ENCODE measurements around the gene BPIFA2.

DNA sequence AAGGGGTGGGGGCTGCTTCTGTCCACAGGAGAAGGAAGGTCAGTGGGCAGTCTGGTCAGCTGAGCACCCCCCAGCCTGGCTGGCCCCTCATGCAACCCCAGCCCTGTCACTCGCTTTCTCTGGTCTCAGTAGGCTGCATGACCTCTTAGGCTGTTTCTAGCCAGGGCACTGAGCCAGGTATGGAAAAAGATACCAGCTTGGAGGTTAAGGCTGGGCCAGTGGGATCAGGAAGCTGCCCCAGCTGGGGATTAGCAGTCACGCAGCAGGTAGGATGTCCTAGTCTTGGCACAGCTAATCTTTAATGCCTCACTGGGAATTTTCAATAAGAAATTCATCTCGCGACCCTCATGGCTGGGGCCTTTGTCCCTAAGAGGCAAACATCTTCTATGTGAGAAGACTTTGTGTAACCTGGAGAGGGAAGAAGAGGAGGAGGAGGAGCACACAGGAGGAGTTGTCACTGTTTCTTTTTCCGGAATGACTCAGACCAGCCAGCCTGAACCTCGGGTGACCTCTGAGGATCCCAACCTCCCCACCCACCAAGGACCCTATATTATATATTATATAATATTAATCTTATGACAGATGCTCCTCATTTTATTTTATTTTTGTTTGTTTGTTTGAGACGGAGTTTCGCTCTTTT, 2.4 kb upstream of the BPIFA2 start:
- TF ChIP-seq, protein P1, sequence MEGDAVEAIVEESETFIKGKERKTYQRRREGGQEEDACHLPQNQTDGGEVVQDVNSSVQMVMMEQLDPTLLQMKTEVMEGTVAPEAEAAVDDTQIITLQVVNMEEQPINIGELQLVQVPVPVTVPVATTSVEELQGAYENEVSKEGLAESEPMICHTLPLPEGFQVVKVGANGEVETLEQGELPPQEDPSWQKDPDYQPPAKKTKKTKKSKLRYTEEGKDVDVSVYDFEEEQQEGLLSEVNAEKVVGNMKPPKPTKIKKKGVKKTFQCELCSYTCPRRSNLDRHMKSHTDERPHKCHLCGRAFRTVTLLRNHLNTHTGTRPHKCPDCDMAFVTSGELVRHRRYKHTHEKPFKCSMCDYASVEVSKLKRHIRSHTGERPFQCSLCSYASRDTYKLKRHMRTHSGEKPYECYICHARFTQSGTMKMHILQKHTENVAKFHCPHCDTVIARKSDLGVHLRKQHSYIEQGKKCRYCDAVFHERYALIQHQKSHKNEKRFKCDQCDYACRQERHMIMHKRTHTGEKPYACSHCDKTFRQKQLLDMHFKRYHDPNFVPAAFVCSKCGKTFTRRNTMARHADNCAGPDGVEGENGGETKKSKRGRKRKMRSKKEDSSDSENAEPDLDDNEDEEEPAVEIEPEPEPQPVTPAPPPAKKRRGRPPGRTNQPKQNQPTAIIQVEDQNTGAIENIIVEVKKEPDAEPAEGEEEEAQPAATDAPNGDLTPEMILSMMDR (IDR thresholded peaks at IDR 0.05; ENCODE audit: low read depth, low read length, poor library complexity, severe bottlenecking) = no peak
- TF ChIP-seq EZH2phosphoT487 (IDR thresholded peaks at IDR 0.05; ENCODE audit: borderline replicate concordance, low read length) = no peak
